Measurements from ENCODE around the gene TRAK1. TPM values are rescaled to one million over a fixed set of nuclear protein-coding genes. Genes with fewer than 3 reads are reported as not detected.
A peak's percentile ranks its signal among the peaks of the same experiment; 100 is the strongest.

TRAK1 gene
- total RNA-seq, 1 donor from 2014 or later: 53.8 TPM

DNA sequence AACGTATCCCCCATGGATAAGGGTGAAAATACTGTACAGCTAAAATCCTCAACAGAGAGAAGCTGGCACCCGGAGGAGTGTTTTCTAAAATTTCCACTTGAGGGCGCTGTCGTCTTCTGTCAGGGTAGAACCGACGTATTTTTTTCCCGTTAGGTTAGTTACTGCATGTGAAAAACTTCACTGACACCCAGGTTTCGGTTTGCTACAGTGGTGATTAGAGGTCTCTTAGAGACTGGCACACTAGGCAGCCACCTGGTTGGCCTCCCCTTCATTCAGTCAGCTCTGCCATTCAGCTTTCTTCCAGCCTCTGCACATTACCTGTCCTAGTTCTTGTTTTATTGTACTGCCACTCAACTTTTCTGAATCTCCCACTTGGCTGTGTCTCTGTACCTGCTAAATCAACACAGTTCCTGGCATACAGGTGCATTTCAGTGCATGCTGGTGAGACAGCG lies 156.4 kb downstream of the TRAK1 start:
- no peaks in the 10 kb centered on the region for H3K36me3 Mint-ChIP-seq (ENCODE audit: insufficient read depth)
- no peak overlapping the region for H3K27ac Mint-ChIP-seq
- TF ChIP-seq, protein P1, sequence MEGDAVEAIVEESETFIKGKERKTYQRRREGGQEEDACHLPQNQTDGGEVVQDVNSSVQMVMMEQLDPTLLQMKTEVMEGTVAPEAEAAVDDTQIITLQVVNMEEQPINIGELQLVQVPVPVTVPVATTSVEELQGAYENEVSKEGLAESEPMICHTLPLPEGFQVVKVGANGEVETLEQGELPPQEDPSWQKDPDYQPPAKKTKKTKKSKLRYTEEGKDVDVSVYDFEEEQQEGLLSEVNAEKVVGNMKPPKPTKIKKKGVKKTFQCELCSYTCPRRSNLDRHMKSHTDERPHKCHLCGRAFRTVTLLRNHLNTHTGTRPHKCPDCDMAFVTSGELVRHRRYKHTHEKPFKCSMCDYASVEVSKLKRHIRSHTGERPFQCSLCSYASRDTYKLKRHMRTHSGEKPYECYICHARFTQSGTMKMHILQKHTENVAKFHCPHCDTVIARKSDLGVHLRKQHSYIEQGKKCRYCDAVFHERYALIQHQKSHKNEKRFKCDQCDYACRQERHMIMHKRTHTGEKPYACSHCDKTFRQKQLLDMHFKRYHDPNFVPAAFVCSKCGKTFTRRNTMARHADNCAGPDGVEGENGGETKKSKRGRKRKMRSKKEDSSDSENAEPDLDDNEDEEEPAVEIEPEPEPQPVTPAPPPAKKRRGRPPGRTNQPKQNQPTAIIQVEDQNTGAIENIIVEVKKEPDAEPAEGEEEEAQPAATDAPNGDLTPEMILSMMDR (IDR thresholded peaks at IDR 0.05; ENCODE audit: unreplicated experiment): peak; percentile 90
- peak; percentile 49 for DNase-seq (ENCODE audit: low spot score, unreplicated experiment)
- H3K9me3 Mint-ChIP-seq (ENCODE audit: low read depth): no peaks in the 10 kb centered on the region
- peaks cover 50% of the 10 kb centered on the region for H3K27me3 Mint-ChIP-seq
- no peak overlapping the region for H3K4me3 Mint-ChIP-seq (ENCODE audit: low read depth)
- no peaks in the 10 kb centered on the region for H3K4me1 Mint-ChIP-seq (ENCODE audit: low read depth)

- Mint-ChIP-seq H3K36me3 (ENCODE audit: insufficient read depth) (no peaks in the 10 kb centered on the region), H3K4me3 (ENCODE audit: low read depth) (no peak overlapping the region), H3K27me3 (peaks cover 59% of the 10 kb centered on the region), H3K27ac (no peak overlapping the region), H3K4me1 (ENCODE audit: low read depth) (no peaks in the 10 kb centered on the region), H3K9me3 (ENCODE audit: low read depth) (no peaks in the 10 kb centered on the region)
- TF ChIP-seq, protein P1 (IDR thresholded peaks at IDR 0.05; ENCODE audit: unreplicated experiment): no peak
- DNase-seq (ENCODE audit: low spot score, unreplicated experiment): no peak
Observed at GRCh38 chr3:42250761-42251160, 159.6 kb downstream of the TRAK1 start.

GRCh38 chr3:42254566-42254965 lies 163.4 kb downstream of the TRAK1 start:
- no peak overlapping the region for H3K27ac Mint-ChIP-seq
- TF ChIP-seq, protein P1 (IDR thresholded peaks at IDR 0.05; ENCODE audit: unreplicated experiment): no peak

GRCh38 chr3:42256135-42256819 lies 165.1 kb downstream of the TRAK1 start:
- TF ChIP-seq, protein P1 (IDR thresholded peaks at IDR 0.05; ENCODE audit: unreplicated experiment): no peak
- DNase-seq (ENCODE audit: low spot score, unreplicated experiment): no peak
- H3K27me3 Mint-ChIP-seq: peaks cover 59% of the 10 kb centered on the region
- no peaks in the 10 kb centered on the region for H3K36me3 Mint-ChIP-seq (ENCODE audit: insufficient read depth)
- no peak overlapping the region for H3K27ac Mint-ChIP-seq
- H3K9me3 Mint-ChIP-seq (ENCODE audit: low read depth): no peaks in the 10 kb centered on the region
- H3K4me1 Mint-ChIP-seq (ENCODE audit: low read depth): no peaks in the 10 kb centered on the region
- no peak overlapping the region for H3K4me3 Mint-ChIP-seq (ENCODE audit: low read depth)

More at GRCh38 chr3:42254566-42254965, 163.4 kb downstream of the TRAK1 start:
- H3K4me1 Mint-ChIP-seq (ENCODE audit: low read depth): no peaks in the 10 kb centered on the region
- H3K9me3 Mint-ChIP-seq (ENCODE audit: low read depth): no peaks in the 10 kb centered on the region
- DNase-seq (ENCODE audit: low spot score, unreplicated experiment): no peak
- peaks cover 50% of the 10 kb centered on the region for H3K27me3 Mint-ChIP-seq
- H3K4me3 Mint-ChIP-seq (ENCODE audit: low read depth): no peak overlapping the region
- no peaks in the 10 kb centered on the region for H3K36me3 Mint-ChIP-seq (ENCODE audit: insufficient read depth)

- H3K4me3 Mint-ChIP-seq (ENCODE audit: low read depth): no peak overlapping the region
- peaks cover 62% of the 10 kb centered on the region for H3K27me3 Mint-ChIP-seq
- H3K9me3 Mint-ChIP-seq (ENCODE audit: low read depth): no peaks in the 10 kb centered on the region
- TF ChIP-seq, protein P1 (IDR thresholded peaks at IDR 0.05; ENCODE audit: unreplicated experiment): no peak
- H3K27ac Mint-ChIP-seq: no peak overlapping the region
- DNase-seq (ENCODE audit: low spot score, unreplicated experiment): no peak
- no peaks in the 10 kb centered on the region for H3K36me3 Mint-ChIP-seq (ENCODE audit: insufficient read depth)
- no peaks in the 10 kb centered on the region for H3K4me1 Mint-ChIP-seq (ENCODE audit: low read depth)
Observed at GRCh38 chr3:42257007-42257406, 165.8 kb downstream of the TRAK1 start.
